ENCODE data around the gene GK2.

GK2 gene

DNA sequence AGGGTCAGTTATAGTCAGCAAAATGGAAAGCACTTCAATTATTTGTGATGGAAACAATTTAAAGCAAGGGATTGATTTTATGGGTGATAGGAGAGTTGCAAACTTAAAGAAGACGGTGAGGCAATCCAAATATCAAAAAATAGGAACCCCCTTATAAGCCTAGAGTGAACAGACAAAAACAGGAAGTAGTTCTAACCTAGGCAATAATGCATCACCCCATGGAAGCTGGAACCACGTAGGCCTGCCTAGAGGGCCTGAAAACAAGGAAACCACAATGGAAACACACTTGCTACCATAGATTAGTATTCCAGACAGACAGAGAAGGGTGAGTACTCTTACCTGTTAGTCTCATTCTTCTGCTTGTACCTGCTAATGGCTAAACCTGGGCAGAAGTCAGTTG lies 13.5 kb upstream of the GK2 start:
- TF ChIP-seq, protein P1, sequence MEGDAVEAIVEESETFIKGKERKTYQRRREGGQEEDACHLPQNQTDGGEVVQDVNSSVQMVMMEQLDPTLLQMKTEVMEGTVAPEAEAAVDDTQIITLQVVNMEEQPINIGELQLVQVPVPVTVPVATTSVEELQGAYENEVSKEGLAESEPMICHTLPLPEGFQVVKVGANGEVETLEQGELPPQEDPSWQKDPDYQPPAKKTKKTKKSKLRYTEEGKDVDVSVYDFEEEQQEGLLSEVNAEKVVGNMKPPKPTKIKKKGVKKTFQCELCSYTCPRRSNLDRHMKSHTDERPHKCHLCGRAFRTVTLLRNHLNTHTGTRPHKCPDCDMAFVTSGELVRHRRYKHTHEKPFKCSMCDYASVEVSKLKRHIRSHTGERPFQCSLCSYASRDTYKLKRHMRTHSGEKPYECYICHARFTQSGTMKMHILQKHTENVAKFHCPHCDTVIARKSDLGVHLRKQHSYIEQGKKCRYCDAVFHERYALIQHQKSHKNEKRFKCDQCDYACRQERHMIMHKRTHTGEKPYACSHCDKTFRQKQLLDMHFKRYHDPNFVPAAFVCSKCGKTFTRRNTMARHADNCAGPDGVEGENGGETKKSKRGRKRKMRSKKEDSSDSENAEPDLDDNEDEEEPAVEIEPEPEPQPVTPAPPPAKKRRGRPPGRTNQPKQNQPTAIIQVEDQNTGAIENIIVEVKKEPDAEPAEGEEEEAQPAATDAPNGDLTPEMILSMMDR (IDR thresholded peaks at IDR 0.05; ENCODE audit: control extremely low read depth, extremely low read depth, low read depth, missing control alignments) = no peak
- CTCF ChIA-PET = interaction anchor here (1.4 kb wide), 1 partner anchor 24 kb away, joined by 3 read pairs; no protein-coding TSS in a partner anchor
- DNase-seq (ENCODE audit: extremely low spot score) = no peak
- POLR2A ChIA-PET = no interaction called here

DNA sequence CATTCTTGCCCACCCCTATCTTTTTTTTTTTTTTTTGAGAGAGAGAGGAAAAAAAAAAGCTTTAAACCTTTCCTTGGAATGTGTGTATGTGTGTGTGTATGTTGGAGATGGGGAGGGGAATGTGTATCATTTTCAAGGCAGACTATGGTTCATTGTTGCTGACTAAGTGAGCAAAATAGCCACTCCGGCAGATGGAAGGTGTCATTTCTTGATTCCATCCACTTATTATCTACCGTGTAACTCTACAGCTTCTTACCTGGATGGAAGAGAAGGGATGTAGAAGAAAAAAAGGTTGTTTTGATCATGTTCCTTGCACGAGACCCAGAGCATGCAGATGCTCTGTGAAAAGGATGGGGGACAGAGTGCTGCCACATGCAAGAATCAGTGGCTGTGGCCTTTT lies 5.9 kb upstream of the GK2 start:
- TF ChIP-seq, protein P1 (IDR thresholded peaks at IDR 0.05; ENCODE audit: control extremely low read depth, extremely low read depth, low read depth, missing control alignments) = no peak

DNA sequence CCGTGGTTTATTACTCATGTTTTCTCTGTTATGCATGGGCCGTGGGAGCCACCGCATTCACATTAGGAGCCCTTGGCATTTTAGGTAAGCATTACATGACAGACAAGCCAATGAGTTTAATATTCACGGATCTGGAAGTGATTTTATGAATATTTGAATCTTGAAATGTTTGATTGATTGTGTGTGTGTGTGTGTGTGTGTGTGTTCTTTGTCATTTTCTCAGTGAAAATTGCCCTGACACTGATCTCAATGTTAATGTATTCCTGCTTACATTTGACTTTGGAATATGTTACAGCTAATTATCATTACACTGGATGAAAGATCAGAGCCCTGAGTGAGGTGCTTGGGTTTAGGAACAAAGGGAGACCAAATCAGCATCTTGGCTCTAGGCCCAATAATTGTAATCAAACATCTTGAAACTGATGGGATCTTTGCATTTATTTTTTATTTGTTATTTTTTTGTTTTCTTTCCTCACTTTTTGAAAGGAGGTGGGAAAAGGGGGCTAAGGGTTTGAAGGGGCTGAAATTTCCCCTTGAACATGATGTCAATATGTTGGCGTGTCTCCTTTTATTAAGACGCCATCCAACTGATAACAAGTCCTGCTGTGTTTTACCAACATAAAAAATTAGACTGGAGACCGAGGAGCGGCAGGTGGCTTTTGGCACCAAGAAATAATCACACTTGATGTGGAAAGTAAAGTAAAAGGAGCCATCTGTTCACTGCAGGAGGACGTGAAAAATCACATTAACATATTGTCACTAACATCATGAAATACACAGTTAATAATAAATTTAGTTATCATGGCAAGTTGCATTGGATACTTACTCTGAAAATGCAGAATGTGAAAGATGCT lies 5.2 kb upstream of the GK2 start:
- ChIA-PET POLR2A (no interaction called here), CTCF (no interaction called here)
- no peak for DNase-seq (ENCODE audit: extremely low spot score)
- TF ChIP-seq, protein P1 (IDR thresholded peaks at IDR 0.05; ENCODE audit: control extremely low read depth, extremely low read depth, low read depth, missing control alignments) = no peak

More for the DNA sequence above, 5.9 kb upstream of the GK2 start:
- CTCF ChIA-PET = no interaction called here
- DNase-seq (ENCODE audit: extremely low spot score) = no peak
- POLR2A ChIA-PET = no interaction called here

DNA sequence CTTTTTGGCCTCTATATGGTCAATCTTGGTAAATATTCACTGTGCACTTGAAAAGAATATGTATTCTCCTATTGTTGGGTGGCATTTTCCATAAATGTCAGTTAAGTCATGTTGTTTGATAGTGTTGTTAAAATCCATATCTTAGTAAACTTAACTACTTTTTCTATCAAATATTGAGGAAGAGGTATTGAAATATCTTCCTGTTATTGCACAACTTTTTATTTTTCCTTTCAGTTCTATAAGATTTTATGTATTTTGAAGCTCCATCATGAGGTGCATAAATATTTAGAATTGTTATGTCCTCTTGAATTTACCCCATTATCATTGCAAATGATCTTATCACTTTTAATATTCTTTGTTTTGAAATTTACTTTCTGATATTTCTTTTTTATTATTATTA lies 3.4 kb downstream of the GK2 start:
- ChIA-PET CTCF (no interaction called here), POLR2A (no interaction called here)
- TF ChIP-seq, protein P1 (IDR thresholded peaks at IDR 0.05; ENCODE audit: control extremely low read depth, extremely low read depth, low read depth, missing control alignments) = no peak
- no peak for DNase-seq (ENCODE audit: extremely low spot score)

DNA sequence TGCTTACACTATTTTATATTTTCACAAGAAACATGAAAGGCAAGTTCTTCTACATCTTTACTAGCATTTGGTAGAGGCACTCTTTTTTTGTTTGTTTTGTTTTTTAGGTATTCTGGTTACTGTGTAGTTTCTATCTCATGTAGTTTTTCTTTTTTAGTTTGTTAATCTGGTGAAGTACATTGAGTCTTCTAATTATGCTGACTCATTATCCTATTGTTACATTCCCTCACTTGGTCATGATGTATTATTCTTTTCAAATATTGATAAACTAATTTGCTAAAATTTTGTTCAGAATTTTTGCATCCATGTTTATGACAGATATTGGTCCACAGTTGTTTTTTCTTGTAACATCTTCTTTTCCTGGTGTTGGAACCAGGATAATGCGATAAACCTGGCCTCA lies 4.7 kb downstream of the GK2 start:
- TF ChIP-seq, protein P1 (IDR thresholded peaks at IDR 0.05; ENCODE audit: control extremely low read depth, extremely low read depth, low read depth, missing control alignments) = no peak
- ChIA-PET CTCF (no interaction called here), POLR2A (no interaction called here)
- DNase-seq (ENCODE audit: extremely low spot score) = no peak

DNA sequence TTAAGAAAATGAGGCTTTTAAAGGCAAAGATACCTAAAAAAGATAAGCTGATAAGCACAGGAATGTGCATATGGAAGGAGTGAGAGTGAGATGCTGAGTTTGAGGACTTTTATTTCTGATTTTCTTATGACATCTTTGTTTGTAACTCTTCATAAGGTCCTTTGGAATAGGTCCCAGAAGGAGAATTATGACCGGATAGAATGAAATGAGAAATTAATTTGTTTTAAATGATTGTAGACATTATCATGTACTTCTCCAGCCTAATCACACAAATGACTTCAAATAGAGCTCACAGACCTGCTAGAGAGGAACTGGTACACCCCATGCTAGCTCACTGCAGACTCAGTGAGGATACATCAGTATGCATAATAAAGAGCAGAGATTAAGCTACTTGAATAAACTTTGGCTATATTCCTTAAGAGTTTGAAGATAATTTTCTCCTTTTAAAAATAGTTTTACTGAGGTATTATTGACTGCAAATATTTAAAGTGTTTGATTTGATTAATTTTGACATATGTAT lies 5.6 kb downstream of the GK2 start:
- ChIA-PET CTCF (interaction anchor here (1.2 kb wide), 2 partner anchors 9 to 27 kb away, joined by 3 to 5 read pairs; no protein-coding TSS in a partner anchor), POLR2A (no interaction called here)
- no peak for DNase-seq (ENCODE audit: extremely low spot score)
- TF ChIP-seq, protein P1 (IDR thresholded peaks at IDR 0.05; ENCODE audit: control extremely low read depth, extremely low read depth, low read depth, missing control alignments) = no peak

All from GM10248 (cell line).